PC-3 (cell line): ENCODE results near the gene NUTM1.
"Not testable (repeated sequence)": the region's sequence is repeated elsewhere in the genome, so short reads cannot be mapped to it uniquely, and the experiment has no call there.

Source experiments
- CTCF ChIP-seq: fragments of 300-600 bp; sonication (generic); conservative IDR thresholded peaks from 2 replicates; pipeline ENCODE4 v1.5.1; 2017; ENCODE audit warnings: antibody characterized with exemption, low read depth, mild to moderate bottlenecking, low read length
- EZH2 ChIP-seq: fragments of 300-600 bp; sonication (generic); IDR thresholded peaks from one replicate; pipeline ENCODE4 v1.6.1; 2017; ENCODE audit warnings: antibody characterized with exemption, mild to moderate bottlenecking, low read length; ENCODE audit not compliant: unreplicated experiment

DNA sequence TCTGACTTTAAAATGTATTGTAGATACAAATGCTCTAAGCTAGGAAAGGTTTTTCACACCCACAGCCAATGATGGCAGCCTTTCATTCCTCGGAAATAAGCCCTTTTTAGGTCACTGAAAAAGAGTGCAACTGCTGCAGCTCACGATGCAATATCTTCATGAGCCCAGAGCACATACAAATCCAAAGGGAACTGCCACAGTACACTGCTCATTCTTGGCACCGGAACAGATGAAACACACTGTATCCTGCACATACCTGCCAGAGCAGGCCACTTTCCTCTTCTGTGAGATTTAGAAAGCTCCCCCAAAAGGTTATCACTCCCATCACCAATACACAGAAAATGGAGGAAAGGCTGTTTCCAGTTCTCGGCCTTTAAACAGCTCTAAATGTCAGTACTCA is 37.4 kb downstream of the NUTM1 start:
- TF ChIP-seq CTCF, EZH2: not testable (repeated sequence)
